Putamen (tissue), 1 donor: ENCODE results near the gene NPAS3.

Experiments
- DNase-seq: peaks from one replicate; pipeline ENCODE4 v3.0.0-alpha.2; 2016; ENCODE audit warnings: low spot score

NPAS3 gene

DNA sequence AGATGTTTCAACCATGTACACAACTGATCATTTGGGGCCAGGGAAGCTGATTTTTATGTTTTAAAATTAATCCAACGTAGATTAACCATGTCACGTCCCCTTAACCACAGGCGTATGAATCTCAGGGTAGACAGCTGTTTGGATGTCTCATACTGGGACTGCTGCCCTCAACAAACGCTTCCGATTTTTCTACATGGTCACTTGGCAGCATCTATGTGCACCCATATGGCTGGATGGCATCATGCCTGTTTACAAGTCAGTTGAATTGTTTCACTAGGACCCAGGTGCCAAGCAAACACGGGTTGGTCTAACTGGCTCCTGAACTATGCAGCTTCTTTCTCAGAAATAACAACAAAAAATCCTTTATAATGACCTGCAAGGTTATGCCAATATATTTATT is 393.8 kb downstream of the NPAS3 start:
- DNase-seq = peak; percentile 86

DNA sequence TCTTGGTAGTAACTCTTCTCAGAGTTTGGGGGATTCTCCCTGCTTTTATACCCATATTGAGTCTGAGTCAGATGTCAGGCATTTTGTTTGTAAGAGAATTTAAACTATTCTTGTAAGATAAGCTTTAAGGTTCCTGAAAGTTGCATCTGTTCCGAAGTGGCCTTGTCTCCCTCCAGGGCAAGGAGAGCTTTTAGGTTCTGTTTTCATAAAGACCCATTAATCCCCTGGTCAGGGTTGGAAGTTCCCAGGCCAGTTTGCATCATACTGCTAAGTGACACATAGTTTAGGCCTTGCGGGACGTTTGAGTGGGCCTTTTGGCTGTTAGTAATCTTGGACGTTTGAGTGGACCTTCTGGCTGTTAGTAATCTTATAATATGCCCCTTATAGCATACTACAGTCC is 396.7 kb downstream of the NPAS3 start:
- DNase-seq = no peak

DNA sequence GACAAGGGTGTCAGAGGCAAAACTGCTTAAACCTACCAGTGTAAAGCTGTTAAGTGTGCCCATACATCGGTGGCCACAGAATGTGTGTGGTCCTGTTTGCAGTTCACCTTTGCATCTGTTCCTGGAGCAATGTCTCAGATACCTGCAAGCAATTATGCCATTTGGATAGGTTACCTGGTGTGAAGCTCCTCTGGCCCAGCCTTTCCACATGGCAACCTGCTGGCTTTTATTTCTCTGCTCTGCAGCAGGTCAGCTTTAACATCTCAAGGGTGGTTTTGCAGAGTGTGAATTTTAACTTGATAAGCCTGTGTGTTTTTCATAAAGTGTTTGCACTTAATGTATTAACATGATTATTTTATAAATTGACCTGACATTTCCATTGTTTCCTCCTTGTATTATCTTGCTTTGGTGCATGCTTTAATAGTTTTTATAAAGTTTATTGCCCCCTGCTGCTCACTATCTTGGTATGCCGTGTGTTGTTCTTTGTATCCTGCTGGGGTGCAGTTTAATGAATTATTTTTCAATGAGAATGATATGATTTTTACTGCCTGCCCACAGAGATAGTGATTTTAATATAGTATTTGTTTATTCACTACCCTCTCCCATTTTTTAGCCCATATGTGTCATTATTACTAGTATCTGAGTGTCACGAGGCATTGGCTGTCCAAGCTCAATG is 403.8 kb downstream of the NPAS3 start:
- no peak for DNase-seq

DNA sequence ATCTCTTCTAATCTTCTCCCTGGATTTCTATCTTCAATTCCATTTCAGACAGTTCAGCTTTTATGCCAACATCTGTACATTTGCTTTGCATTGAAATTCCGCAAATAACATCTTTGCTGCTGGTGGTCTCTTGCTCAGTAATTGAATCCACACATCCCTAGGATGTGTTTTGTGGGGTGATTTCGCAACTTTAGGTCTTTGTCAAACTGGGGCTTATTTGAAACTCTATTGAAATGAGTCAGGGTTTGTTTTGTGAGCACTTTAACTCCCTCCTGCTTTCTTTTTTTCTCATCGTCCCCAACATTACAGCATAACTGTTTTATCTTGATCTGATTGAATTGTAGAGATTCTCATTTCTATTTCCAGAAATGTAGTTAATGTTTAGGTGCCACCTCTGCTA is 404.3 kb downstream of the NPAS3 start:
- no peak for DNase-seq

DNA sequence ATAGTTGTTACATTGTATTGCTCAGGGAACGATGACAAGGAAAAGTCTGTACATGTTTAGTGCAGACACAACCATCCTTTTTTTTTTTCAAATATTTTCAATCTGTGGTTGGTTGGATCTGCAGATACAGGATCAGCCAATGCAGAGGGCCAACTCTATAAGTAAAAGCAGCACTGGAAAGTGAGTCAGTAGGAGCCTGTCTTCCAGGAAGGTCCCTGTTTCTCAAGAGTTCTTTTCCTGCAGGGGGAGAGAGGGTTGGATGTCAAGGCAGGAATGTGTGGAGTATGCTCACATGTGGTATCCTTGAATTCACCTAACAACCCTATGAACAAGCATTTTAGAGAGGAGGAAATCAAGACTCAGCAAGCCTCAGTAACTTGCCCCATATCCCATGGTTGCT is 409.1 kb downstream of the NPAS3 start:
- no peak for DNase-seq

DNA sequence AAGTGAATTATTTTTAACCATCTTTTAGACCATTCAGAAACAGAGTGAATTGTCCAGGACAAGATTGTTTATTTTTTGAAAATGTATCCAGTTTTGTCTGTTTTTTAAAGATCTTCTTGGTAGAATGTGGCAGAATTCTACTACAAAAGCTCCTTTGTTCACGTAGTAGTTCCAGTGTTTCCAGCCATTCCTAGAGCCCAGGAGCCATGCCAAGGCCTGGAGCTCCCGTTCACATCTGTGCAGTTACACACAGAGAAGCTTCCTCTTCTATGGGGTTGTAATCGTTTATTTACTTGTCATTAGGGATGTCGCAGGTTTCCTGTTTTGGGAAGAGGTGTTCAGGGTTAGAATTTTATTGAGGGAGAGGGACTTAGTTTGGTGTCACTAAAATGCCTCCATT is 409.8 kb downstream of the NPAS3 start:
- DNase-seq = peak; percentile 29

DNA sequence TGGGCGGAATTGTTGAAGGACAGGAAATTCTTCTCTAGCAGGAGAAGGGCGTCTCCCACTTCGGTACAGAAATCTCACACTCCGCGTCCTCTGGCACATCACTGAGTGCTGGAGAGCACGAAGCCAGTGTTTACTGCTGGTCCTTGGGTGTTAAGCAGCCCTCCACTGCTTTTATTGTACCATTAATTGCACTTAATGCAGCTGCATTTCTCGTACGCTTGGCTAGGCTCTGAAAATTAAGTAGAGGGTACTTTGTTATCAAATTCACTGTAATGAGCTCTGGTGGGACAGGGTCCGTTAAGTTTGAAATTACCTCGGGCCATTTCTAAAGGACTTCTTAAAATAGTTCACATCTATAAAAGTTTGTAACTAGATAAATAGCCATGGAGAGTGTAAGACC is 411.2 kb downstream of the NPAS3 start:
- DNase-seq = no peak

DNA sequence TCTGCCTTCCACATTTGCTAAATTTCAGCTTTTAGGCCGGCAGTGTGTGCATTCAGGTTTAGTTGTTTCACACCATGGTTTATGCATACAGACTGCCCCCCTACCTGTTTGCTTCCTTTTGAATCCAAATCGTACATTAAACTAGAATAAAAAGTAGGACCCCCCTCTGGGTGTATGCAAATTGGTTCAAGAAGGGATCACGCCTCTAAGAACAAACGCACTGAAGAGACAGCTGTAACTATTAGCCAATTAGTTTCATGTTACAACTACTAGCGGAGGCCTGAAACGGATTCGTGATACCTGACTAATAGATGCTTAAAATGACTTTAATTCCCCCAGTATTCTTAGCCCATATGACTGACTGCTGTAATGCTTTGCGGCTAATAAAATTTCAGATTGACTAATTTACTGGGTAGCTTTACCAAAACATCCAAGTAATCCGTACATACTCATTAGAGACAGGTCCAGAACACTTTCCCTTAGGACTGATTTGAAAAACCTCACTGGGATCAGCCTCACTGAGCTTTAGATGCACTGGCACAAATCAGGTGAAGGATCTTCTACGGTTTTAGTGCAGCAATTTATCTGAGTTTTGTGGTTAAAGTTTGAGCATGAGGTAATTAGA is 411.8 kb downstream of the NPAS3 start:
- no peak for DNase-seq

DNA sequence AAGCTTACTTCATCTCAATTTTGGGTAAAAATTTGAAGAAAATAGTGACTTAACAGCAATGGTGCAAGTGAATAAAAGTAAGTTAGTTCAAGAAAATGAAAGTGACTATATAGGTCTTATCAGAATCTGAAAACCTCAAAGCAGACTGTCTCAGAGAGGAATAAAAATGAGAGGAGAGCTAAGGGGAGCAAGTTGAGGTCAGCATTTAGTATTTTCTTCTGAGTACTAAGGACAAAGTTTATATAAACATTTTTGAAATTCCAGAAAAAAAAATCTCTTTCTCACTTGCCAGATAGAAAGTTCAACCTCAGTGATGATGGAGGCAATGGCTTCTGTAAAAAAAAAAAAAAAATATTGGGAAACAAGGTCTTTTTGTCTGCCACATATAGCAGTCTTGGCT is 414.1 kb downstream of the NPAS3 start:
- DNase-seq = no peak

DNA sequence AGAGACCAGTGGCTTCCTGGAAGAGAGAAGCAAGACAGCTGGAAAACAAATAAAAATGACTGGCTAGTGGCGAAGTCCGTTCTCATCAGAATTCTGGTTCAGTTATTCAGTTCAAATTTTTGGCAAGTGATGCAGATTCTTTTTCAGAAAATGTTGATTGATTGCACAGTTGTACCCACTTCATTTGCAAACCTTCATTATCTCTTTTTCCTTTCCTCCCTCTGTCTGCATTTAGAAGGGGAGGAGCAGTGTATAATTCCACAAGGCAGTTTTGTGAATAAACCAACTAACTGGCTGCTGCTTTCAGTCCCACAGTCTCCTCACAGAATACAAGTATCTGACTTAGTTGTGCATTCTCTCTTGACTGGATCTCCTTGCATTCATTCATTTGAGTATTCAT is 417.5 kb downstream of the NPAS3 start:
- DNase-seq = no peak

DNA sequence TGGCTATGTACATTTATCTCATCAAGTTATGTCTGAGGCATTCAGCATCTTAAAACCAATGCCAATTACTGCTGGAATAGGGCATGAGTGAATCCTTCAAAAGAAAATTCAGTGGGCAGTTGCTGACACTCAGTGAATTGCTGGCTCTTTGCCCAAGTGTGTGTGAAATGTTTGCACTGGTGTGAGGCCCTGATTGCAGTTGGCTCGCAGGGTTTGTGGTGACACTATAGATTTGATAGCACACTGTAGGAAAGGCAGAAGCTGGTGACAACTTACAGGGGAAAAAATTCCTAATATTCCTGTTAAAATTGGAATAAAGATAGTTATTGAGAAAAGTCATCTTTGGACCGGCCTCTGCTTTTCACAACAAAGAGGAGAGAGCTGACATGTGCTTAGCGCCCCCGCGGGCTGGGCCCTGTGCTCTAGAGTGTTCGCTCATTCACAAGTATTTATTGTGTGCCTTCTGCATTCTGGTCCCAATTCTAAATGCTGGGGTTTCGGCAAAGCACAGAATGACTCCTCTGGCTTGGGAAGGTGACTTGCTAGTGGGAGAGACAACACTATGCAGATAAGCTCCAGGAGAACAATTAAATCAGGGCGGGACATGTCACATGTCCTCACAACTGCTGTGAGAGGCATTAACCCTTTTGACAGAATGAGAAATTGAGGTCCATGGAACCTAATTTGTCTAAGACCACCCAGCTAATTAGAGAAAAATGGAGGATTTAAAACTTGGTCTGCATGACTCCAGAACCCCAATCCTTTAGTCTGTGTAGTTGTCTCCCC is 418.7 kb downstream of the NPAS3 start:
- peak; percentile 59 for DNase-seq

DNA sequence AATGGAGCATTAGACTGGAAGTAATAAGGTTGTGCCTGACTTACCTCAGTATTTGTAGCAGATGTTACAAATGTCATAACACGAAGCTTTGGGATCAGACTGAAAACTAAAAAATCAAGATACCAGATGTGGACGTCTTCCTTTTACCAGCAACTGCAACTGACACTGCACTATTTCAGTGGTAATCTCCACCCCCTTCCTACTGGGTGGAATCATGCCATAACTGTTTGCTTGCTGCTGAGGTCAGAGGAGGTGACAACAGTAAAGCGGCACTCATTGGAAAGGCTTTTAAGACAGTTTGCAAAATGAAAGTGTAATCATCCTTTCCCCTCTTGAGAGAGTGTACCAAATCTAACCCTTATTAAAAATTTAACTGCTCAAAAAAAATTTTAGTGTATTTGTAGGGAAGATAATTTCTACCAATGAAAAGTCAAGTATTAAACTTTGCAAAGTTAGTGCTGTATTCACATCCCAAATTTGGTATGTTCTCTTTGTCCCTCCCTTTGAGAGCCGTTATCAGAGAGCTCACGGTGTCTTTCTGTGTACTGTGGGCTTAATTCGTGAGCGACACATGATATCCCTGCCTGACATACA is 420.7 kb downstream of the NPAS3 start:
- DNase-seq = no peak

DNA sequence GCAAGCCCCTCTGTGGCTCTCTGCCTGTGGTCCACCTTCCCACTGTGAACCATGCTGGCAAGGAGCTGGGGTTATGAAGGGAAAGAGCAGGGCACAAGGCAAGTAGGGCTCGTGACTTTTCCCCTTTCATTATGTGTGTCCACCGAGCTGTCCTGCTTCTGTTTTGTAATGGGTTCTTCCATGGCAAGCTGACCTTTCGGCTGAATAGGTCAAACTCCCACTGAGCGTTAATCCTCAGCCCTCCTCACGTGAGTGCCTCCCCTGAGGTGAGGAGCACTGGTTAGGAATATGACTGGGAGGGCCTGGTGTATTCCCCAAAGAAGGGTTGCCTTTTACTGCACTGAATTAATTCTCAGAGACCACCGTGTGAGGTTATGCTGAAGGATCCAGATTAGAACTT is 424.3 kb downstream of the NPAS3 start:
- DNase-seq = no peak

DNA sequence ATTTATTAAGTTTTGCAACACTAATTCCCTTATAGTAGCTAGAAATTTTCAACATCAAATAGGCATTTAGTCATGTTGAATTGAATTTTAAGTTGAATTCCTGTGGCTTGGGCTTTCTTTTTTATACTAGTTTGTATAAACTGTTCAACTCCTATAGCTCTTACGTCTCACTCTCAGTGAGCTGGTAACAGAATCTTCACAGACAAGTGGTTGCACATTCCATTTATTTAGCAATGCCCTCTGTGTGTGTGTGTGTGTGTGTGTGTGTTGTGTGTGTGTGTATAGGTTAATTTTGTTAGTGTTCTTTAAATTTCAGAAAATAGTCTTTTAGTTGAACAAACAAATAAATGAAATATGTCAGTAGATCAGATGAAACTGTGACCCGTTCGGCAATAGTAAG is 425.0 kb downstream of the NPAS3 start:
- DNase-seq = no peak

DNA sequence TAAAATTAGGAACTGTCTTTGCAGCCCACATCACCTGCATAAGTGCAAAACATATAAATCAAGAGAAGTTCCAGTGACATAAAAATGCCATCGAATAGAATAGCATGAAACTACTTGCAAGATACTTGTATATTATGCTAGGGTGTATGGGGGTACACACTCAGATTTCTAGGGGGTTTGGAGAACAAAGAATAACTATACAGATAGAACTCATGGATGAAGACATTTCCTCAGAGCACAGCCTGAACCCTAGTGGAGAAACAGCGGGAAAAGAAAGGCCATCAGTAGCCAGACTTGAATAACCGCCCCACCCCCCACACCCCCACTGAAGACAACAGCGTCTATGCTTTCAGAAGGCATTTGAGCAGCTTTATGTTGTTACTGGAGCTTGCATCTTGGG is 425.8 kb downstream of the NPAS3 start:
- DNase-seq = peak; percentile 58

DNA sequence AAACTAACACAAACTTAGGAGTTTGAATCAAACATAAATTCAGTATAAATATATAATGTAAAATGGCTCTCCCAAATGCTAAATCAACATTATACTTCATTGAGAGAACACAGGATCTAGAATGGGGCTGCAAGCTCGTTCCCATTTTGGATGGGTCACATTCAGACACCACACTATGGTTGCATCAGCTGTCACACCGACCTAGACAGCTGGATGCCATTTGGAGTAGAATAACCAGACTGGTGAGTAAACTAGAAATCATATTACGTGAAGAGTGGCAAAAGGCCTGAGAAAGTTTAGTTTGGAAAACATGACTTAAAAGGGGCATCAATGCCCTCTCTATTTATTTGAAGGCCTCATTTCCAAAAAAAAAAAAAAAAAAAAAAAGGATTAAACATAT is 430.4 kb downstream of the NPAS3 start:
- no peak for DNase-seq

DNA sequence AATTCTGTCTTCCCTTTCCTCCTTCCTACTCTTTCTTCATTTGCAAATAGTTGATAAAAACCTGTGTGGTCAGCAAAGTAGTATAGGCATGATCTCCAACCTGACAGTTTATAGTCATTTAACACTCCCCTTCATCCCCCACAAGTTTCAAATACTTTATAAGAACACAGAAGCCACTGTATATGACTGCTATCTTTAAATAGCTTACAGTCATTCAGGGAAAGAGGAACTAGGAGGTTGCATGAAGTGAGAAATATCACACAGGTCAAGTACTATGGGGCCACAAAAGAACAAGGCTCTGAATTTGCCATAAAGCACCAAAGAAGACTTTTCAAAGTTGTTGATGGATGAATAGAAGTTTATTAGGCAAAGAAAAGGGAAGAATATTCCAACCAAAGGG is 431.3 kb downstream of the NPAS3 start:
- DNase-seq = no peak

DNA sequence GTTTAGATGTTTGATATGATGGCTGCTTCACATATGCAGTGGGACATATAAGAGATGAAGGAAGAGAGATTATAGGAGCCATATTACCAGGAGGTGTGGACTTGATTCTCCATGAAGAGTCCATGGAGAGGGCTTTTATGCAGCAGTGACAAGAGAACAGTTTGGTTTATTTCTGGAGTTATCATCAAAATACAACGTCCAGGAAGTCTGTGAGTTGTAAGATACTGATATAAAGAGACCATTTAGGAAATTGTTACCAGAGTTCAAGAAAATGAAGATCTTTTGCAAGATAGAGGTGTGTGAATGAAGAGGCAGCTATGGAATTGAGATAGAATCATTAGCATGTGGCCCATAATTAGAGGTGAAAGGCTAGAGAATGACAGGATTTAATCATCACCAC is 431.7 kb downstream of the NPAS3 start:
- no peak for DNase-seq

DNA sequence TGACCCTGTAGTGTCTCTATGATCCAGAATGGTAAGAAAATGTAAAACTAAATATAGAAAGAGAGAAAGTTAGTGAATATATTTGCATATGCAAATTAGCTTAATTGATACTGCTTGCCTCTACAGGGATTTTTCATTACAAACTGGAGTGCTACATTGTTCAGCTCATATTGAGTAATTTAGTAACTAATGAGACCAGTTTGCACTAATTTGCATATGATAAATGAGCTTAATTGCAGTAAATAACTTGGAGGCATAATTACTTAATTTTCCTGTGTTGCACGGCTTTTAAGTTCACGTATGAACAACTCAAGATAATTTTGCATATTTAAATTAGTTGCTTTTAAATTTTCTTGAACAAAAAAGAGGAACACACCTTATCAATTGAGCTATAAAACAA is 436.5 kb downstream of the NPAS3 start:
- DNase-seq = no peak

DNA sequence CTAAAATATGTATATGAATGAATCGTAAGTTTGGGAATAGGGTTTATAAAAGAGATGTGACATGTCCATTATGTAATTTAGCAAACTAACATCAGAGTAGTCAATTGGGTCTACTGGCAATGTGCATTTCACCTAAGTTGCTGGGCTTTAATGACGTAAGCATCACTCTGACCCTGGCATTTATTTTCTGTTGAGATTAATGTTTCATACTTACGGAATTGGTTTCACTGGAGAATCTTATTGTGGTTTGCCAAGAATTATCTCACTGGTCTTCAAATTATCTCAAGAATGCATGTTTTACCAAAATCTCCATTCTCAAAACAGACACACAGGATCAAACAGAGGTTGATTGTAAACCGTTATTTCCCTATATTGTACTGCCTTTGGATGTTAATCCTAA is 437.1 kb downstream of the NPAS3 start:
- no peak for DNase-seq

DNA sequence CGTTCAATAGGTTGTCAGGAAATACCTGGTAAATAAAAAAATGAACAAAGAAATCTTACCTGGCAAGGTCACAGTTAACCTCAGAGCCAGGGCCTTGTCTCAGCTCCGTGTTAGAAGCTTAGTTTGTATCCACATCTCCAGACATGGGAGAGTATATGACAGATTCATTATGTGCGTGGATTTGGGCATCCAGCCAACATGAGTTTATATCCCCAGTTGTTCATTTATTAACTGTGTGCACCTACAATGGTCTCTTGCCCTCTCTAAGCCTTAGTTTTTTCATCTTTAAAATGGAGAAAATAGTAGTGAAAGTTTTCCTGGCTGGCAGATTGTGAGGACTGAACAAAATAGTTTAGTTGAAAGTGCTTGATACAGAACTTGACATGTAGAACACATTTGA is 437.8 kb downstream of the NPAS3 start:
- DNase-seq = no peak

DNA sequence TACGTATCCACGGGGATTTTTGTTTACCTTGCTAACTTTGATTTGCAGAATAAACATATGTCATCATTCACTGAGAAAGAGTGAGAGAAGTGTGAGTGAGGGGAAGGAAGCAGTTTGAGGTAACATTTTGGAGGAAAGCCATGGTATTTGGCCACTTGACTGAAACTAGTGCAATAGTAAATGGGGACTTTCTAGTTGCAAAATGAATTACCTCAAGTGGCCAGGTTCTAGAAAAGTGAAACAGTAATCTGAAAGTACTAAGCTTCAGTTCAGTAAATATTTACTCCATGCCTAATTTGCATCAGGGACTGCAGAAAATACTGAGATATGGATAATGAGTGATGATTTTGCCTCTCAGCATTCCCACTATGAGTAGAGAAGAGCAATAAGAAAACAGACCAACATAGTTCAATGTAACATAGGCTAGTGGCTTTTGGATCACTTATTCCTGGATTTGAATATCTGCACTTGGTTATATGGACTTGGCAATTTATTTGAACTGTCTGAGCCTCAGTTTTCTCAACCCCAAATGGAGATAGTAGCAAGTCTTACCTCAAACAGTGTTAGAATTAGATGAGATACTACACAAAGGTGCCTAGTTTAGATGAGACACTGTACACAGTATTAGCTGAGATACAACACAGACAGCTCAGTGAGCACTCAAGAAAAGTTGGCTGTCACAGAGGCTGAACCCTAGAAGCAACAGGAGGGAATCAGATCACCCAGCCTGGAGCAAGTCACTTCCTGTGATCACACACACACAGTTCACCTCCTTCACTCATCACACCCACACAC is 439.1 kb downstream of the NPAS3 start:
- no peak for DNase-seq
